Mammary epithelial cell (primary cell): ENCODE data around the gene ALDH3A1.

Source experiments
- EZH2 ChIP-seq: IDR thresholded peaks from 2 replicates; pipeline ENCODE4 v1.6.1; 2012; ENCODE audit warnings: low read length, inconsistent platforms, borderline replicate concordance
- TF ChIP-seq, protein P1 (sequence below), 2 donors: IDR thresholded peaks in 1 of 2; conservative IDR thresholded peaks in 1 of 2; 2 replicates each; pipeline ENCODE4 v1.5.1; 2011 to 2012; ENCODE audit warnings: inconsistent platforms in 2 of 2, low read length in 2 of 2, mild to moderate bottlenecking in 2 of 2, control low read depth in 1 of 2, low read depth in 1 of 2; ENCODE audit not compliant: insufficient read depth in 1 of 2; ENCODE audit errors: extremely low read depth in 1 of 2

GRCh38 chr17:19740933-19741332 lies 7.2 kb downstream of the ALDH3A1 start:
- TF ChIP-seq, protein P1, sequence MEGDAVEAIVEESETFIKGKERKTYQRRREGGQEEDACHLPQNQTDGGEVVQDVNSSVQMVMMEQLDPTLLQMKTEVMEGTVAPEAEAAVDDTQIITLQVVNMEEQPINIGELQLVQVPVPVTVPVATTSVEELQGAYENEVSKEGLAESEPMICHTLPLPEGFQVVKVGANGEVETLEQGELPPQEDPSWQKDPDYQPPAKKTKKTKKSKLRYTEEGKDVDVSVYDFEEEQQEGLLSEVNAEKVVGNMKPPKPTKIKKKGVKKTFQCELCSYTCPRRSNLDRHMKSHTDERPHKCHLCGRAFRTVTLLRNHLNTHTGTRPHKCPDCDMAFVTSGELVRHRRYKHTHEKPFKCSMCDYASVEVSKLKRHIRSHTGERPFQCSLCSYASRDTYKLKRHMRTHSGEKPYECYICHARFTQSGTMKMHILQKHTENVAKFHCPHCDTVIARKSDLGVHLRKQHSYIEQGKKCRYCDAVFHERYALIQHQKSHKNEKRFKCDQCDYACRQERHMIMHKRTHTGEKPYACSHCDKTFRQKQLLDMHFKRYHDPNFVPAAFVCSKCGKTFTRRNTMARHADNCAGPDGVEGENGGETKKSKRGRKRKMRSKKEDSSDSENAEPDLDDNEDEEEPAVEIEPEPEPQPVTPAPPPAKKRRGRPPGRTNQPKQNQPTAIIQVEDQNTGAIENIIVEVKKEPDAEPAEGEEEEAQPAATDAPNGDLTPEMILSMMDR (conservative IDR thresholded peaks at IDR 0.05 in 1 of 2, IDR thresholded peaks at IDR 0.05 in 1 of 2; ENCODE audit: extremely low read depth in 1 of 2, insufficient read depth in 1 of 2, low read depth in 1 of 2, low read length in 2 of 2), result no peak
- TF ChIP-seq EZH2, result no peak
